B cell (primary cell): ENCODE measurements around the gene ACKR1. TPM values are rescaled to one million over a fixed set of nuclear protein-coding genes. Genes with fewer than 3 reads are reported as not detected.
A peak's percentile ranks its signal among the peaks of the same experiment; 100 is the strongest.

ENCODE experiments used
- ATAC-seq: fragments of 200-7000 bp; cut with Tn5 transposase; one replicate; pipeline ENCODE4 v1.10.0; 2021; ENCODE audit warnings: low read depth, mild to moderate bottlenecking, moderate number of reproducible peaks, moderate library complexity
- CTCF ChIA-PET: fragments of 350-600 bp; sonication (Branson Sonifier 250); formaldehyde crosslinking; loops from one replicate; lab custom pipeline; 2021; ENCODE audit warnings: antibody characterized with exemption, inconsistent platforms; lab: Charles Lee
- POLR2A ChIA-PET: fragments of 350-600 bp; sonication (Branson Sonifier 250); formaldehyde crosslinking; loops from one replicate; lab custom pipeline; 2021; ENCODE audit warnings: antibody characterized with exemption; lab: Charles Lee
- DNase-seq: peaks from one replicate; pipeline ENCODE4 v3.0.0; 2013
- H2AFZ ChIP-seq: 2 replicates; pipeline ENCODE4 v1.6.1; 2012; ENCODE audit warnings: mild to moderate bottlenecking, low read depth, low read length; ENCODE audit not compliant: insufficient read depth, poor library complexity, severe bottlenecking
- H3K27ac ChIP-seq, 2 donors: 1 replicate in 1 of 2; 2 replicates in 1 of 2; pipeline ENCODE4 v1.5.1; 2012 to 2013; ENCODE audit warnings: low read length in 2 of 2, mild to moderate bottlenecking in 2 of 2, moderate library complexity in 1 of 2
- H3K27me3 ChIP-seq, 4 experiments: fragments of 200-600 bp in 1 of 4; sonication (generic) in 1 of 4; replicated peaks in 1 of 4; 1 replicate in 2 of 4; 2 replicates in 2 of 4; pipeline versions ENCODE4 v1.6.1 to v1.7.0; 2013 to 2016; ENCODE audit warnings: low read length in 3 of 4, mild to moderate bottlenecking in 2 of 4, mixed read lengths in 1 of 4, moderate library complexity in 1 of 4; ENCODE audit not compliant: insufficient read depth in 4 of 4, control insufficient read depth in 3 of 4; ENCODE audit errors: control extremely low read depth in 1 of 4
- H3K36me3 ChIP-seq, 2 experiments: replicated peaks in 1 of 2; 1 replicate in 1 of 2; 2 replicates in 1 of 2; pipeline versions ENCODE4 v1.6.1 to v1.7.1; 2013; ENCODE audit warnings: low read length in 1 of 2; ENCODE audit not compliant: insufficient read depth in 2 of 2, control insufficient read depth in 1 of 2; ENCODE audit errors: control extremely low read depth in 1 of 2, extremely low read depth in 1 of 2
- H3K4me1 ChIP-seq, 2 donors: fragments of 200-600 bp in 1 of 2; sonication (generic) in 1 of 2; 1 replicate in 1 of 2; 2 replicates in 1 of 2; pipeline versions ENCODE4 v1.5.1 to v1.6.1; 2013 to 2017; ENCODE audit warnings: low read length in 2 of 2; ENCODE audit not compliant: control insufficient read depth in 2 of 2, insufficient read depth in 2 of 2
- H3K4me2 ChIP-seq: replicated peaks from 2 replicates; pipeline ENCODE3; 2012; ENCODE audit warnings: mild to moderate bottlenecking, low read depth, low read length; ENCODE audit not compliant: poor library complexity, severe bottlenecking
- H3K4me3 ChIP-seq, 5 experiments: fragments of 200-600 bp in 1 of 5; sonication (generic) in 1 of 5; 1 replicate in 3 of 5; 2 replicates in 2 of 5; pipeline versions ENCODE4 v1.5.1 to v1.7.0; 2011 to 2016; ENCODE audit warnings: low read length in 4 of 5, mild to moderate bottlenecking in 4 of 5, low read depth in 2 of 5, control low read depth in 1 of 5, moderate library complexity in 1 of 5; ENCODE audit not compliant: insufficient read depth in 1 of 5; ENCODE audit errors: control extremely low read depth in 1 of 5, extremely low read depth in 1 of 5
- H3K79me2 ChIP-seq: fragments of 200-600 bp; sonication (generic); one replicate; pipeline ENCODE4 v1.6.0; 2016; ENCODE audit warnings: low read length; ENCODE audit not compliant: control insufficient read depth, insufficient read depth
- H3K9ac ChIP-seq: fragments of 200-600 bp; sonication (generic); 2 replicates; pipeline ENCODE4 v1.6.1; 2017; ENCODE audit warnings: mild to moderate bottlenecking, low read length, moderate library complexity
- H3K9me3 ChIP-seq, 3 donors: one replicate each; pipeline versions ENCODE4 v1.6.1 to v1.7.1; 2013; ENCODE audit warnings: low read length in 2 of 3; ENCODE audit not compliant: control insufficient read depth in 2 of 3, insufficient read depth in 1 of 3; ENCODE audit errors: control extremely low read depth in 1 of 3
- H4K20me1 ChIP-seq: 2 replicates; pipeline ENCODE4 v1.6.0; 2012; ENCODE audit warnings: mild to moderate bottlenecking, low read length; ENCODE audit not compliant: insufficient read depth, control insufficient read depth, poor library complexity, severe bottlenecking
- H3K27ac Mint-ChIP-seq: one replicate; pipeline ENCODE4 v1.8.0; 2021; ENCODE audit warnings: mixed read lengths
- H3K27me3 Mint-ChIP-seq: one replicate; pipeline ENCODE4 v1.8.0; 2021; ENCODE audit warnings: mixed read lengths
- H3K4me1 Mint-ChIP-seq: one replicate; pipeline ENCODE4 v1.8.0; 2021; ENCODE audit warnings: mixed read lengths
- H3K4me3 Mint-ChIP-seq: one replicate; pipeline ENCODE4 v1.8.0; 2021; ENCODE audit warnings: mixed read lengths
- H3K9me3 Mint-ChIP-seq: one replicate; pipeline ENCODE4 v1.8.0; 2022; ENCODE audit warnings: mixed read lengths; ENCODE audit not compliant: insufficient read depth
- EZH2 ChIP-seq: IDR thresholded peaks from 2 replicates; pipeline ENCODE4 v1.6.1; 2012; ENCODE audit warnings: borderline replicate concordance, low read depth, mild to moderate bottlenecking, moderate library complexity, low read length; ENCODE audit not compliant: insufficient read depth, poor library complexity, severe bottlenecking
- WGBS: methylation state at CpG from one replicate; pipeline ENCODE4 v1.1.5; 2013; ENCODE audit warnings: missing lambda C conversion rate; ENCODE audit not compliant: insufficient coverage; 5-methylcytosine and 5-hydroxymethylcytosine counted together
- intact Hi-C: fragments of 100-400 bp; cut with micrococcal nuclease; formaldehyde crosslinking; loops from one replicate; pipeline ENCODE4 v1.10.0; 2022
- polyA plus RNA-seq: library from polyadenylated mRNA; depleted of rRNA; stranded (reverse); fragments of >200 nt; gene quantifications from 2 replicates; pipeline ENCODE4 v1.2.3, GENCODE V29; 2012
- total RNA-seq, 2 donors: library from RNA; stranded (reverse); fragments of 120-200 nt in 1 of 2; gene quantifications; 1 replicate in 1 of 2; 2 replicates in 1 of 2; pipeline versions ENCODE4 v1.2.3 to v1.2.4, GENCODE V29; 2013 to 2022
- TF ChIP-seq, protein P1 (sequence below): fragments of 200-600 bp; IDR thresholded peaks from one replicate; pipeline ENCODE4 v1.8.0; 2022; ENCODE audit warnings: antibody characterized with exemption, mild to moderate bottlenecking

The ACKR1 gene
- total and polyA plus RNA-seq, 2 donors (not counting 1 experiment from before 2014, with no cell fraction given): 0.04 TPM; not detected in 1

DNA sequence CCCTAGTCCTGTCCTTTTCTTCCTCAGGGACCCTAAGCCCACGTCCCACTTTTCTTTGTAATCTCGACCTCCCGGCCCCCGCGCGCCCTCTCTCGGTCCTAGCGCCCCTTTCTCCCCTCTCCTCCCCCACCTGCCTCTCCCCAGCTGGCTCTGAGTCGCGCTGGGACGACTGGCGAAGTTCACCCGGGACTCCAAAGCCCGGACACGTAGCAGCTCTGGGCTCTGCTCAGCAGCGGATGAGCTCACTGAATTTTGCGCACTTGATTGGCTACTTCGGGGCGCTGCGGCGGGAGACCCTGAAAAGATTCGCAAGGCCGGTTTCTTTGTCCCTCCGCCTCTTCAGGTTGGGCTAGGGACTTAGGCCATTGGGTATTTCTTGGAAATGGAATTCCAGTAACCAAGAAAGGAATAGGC, 16.3 kb upstream of the ACKR1 start:
- Histone ChIP-seq H3K4me1 (peaks cover 19 to 21% of the 10 kb centered on the region in 2 donors), H3K36me3 (no peaks in the 10 kb centered on the region), H3K9me3 (no peaks in the 10 kb centered on the region), H3K27me3 (peaks cover 0 to 2% (median 0%) of the 10 kb centered on the region in 4 experiments), H3K27ac (peak overlapping the region; percentile 49 to 74), H3K9ac (peak overlapping the region; percentile 73), H3K4me3 (peak overlapping the region in 4 of 5 experiments; percentile 59 to 71 (median 64)), H3K4me2 (peak overlapping the region; percentile 90), H4K20me1 (no peaks in the 10 kb centered on the region), H3K79me2 (peaks cover 5% of the 10 kb centered on the region), H2AFZ (peak overlapping the region; percentile 87)
- H3K4me1 Mint-ChIP-seq: peaks cover 48% of the 10 kb centered on the region
- CTCF ChIA-PET: interaction anchor here (0.8 to 2.4 kb wide), 6 partner anchors 8 to 27 kb away, joined by 3 to 11 read pairs (median 4); no protein-coding TSS in a partner anchor
- no peaks in the 10 kb centered on the region for H3K9me3 Mint-ChIP-seq
- intact Hi-C loops: loop anchor here (1.0 to 2.0 kb wide), 3 partner anchors 10 to 27 kb away; no protein-coding TSS in a partner anchor
- peaks cover 12% of the 10 kb centered on the region for H3K27me3 Mint-ChIP-seq
- DNase-seq (peak; percentile 81), ATAC-seq (peak; percentile 98)
- peak overlapping the region; percentile 87 for H3K27ac Mint-ChIP-seq
- TF ChIP-seq EZH2: no peak
- TF ChIP-seq, protein P1, sequence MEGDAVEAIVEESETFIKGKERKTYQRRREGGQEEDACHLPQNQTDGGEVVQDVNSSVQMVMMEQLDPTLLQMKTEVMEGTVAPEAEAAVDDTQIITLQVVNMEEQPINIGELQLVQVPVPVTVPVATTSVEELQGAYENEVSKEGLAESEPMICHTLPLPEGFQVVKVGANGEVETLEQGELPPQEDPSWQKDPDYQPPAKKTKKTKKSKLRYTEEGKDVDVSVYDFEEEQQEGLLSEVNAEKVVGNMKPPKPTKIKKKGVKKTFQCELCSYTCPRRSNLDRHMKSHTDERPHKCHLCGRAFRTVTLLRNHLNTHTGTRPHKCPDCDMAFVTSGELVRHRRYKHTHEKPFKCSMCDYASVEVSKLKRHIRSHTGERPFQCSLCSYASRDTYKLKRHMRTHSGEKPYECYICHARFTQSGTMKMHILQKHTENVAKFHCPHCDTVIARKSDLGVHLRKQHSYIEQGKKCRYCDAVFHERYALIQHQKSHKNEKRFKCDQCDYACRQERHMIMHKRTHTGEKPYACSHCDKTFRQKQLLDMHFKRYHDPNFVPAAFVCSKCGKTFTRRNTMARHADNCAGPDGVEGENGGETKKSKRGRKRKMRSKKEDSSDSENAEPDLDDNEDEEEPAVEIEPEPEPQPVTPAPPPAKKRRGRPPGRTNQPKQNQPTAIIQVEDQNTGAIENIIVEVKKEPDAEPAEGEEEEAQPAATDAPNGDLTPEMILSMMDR: no peak
- POLR2A ChIA-PET: interaction anchor here (0.6 to 1.1 kb wide), 3 partner anchors 10 to 1080 kb away, joined by 3 to 12 read pairs (median 10); no protein-coding TSS in a partner anchor
- WGBS: 1% methylated on average over 24 of the region's 24 CpGs
- H3K4me3 Mint-ChIP-seq: peak overlapping the region; percentile 97

DNA sequence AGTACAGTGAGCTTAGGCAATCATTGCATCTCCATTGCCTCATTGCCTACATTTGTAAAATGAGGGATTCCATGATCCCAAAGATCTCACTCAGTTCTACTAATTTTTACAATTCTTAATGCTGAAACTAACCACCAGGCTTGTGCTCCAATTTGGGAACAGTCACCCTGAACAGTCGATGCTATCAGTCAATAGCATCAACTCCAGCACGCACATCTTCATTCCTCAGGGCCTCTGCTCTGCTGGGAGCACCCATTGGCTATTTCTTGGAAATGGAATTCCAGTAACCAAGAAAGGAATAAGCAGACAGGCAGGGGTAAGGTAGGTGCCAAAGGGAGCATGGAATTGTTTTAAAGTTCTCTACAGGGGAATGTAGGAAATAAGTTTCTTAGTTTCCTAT, 14.2 kb upstream of the ACKR1 start:
- peaks cover 0 to 2% (median 0%) of the 10 kb centered on the region in 4 experiments for H3K27me3 ChIP-seq
- H3K79me2 ChIP-seq: peaks cover 3% of the 10 kb centered on the region
- Mint-ChIP-seq H3K27me3 (peaks cover 12% of the 10 kb centered on the region), H3K9me3 (no peaks in the 10 kb centered on the region), H3K27ac (no peak overlapping the region), H3K4me3 (no peak overlapping the region), H3K4me1 (peaks cover 41% of the 10 kb centered on the region)
- H3K9me3 ChIP-seq: no peaks in the 10 kb centered on the region
- ChIA-PET CTCF (interaction anchor here (1.0 to 1.3 kb wide), 2 partner anchors 21 to 30 kb away, joined by 3 to 6 read pairs; no protein-coding TSS in a partner anchor), POLR2A (no interaction called here)
- no peaks in the 10 kb centered on the region for H4K20me1 ChIP-seq
- WGBS: no CpG with 5 or more reads among the region's 2 CpGs
- H2AFZ ChIP-seq: no peak overlapping the region
- no peak overlapping the region for H3K4me3 ChIP-seq
- H3K9ac ChIP-seq: no peak overlapping the region
- intact Hi-C loops: no loop called here
- H3K36me3 ChIP-seq: no peaks in the 10 kb centered on the region
- DNase-seq (no peak), ATAC-seq (no peak)
- peaks cover 19 to 21% of the 10 kb centered on the region in 2 donors for H3K4me1 ChIP-seq
- H3K4me2 ChIP-seq: no peak overlapping the region
- TF ChIP-seq, protein P1: no peak
- no peak for TF ChIP-seq EZH2
- H3K27ac ChIP-seq: no peak overlapping the region
